ENCODE measurements around the gene MRPL53.
"Not testable (repeated sequence)": the region's sequence is repeated elsewhere in the genome, so short reads cannot be mapped to it uniquely, and the experiment has no call there.

MRPL53 gene

GRCh38 chr2:74502147-74502719, 29.8 kb upstream of the MRPL53 start:
- no peak for DNase-seq

DNA sequence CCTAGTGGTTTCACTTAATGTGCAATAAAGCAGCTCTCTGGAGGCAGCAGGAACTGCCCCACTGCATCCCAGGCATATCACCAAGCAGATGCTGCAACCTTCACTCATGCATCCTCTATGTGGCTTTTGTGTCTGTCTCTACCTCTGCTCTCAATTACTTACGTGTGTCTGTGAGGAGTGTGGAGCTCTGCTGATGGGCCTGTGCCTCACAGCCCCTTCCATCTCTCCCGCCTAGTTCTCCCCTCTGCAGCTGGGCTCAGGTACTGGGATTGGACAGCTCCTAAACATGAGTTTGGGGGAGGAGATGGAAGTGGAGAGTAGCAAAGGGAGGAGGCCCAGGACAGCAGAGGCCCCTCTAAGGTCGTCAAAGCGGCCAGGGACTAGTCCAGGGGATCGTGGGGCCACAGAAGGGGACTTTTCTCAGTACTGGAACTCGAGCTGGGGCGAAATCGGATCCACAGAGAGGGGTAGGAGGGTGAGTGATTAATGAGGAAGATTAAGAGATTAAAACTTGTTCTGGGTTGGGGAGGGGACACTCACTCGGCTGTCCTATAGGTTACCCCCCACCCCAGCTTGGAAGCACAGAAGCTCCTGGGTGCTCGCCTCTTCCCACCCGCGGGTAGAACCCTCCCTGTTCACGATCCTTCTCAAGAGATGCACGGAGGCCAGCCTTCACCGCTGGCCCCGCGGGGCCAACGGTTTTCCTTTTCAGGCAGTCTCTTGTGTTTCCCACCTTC, 29.0 kb upstream of the MRPL53 start:
- peak in 1 of 2 experiments; percentile 49 for DNase-seq

GRCh38 chr2:74500578-74500946, 28.1 kb upstream of the MRPL53 start:
- DNase-seq = no peak

DNA sequence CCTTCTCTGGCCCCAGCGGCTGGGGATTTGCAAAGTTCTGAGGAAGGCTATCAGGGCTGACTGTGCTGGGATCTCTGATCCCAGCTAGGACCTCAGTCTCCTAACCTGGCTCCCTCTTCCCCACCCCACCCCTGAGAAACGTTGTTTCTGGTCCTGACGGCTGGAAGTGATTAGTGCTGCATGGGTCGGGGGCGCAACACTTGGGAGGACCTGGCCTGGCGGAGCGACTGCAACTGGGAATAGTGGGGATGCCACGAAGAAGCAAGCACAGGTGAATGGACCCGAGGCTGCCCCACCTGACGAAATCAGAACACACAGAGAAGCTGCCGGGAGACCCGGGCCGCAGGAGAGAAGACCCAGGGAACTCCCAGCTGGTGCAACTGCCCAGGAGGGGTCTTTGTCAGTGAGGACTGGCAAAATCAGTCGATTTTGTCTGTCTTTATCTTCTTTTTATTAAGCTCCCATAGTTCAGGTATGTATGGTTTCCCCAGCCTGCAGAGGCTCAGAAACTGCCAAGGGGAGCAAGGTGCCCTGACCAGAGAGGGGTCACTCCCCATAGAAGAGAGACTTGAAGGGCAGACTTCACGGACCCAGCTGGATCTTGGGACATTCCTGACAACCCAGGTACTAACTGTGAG, 27.6 kb upstream of the MRPL53 start:
- DNase-seq = no peak

DNA sequence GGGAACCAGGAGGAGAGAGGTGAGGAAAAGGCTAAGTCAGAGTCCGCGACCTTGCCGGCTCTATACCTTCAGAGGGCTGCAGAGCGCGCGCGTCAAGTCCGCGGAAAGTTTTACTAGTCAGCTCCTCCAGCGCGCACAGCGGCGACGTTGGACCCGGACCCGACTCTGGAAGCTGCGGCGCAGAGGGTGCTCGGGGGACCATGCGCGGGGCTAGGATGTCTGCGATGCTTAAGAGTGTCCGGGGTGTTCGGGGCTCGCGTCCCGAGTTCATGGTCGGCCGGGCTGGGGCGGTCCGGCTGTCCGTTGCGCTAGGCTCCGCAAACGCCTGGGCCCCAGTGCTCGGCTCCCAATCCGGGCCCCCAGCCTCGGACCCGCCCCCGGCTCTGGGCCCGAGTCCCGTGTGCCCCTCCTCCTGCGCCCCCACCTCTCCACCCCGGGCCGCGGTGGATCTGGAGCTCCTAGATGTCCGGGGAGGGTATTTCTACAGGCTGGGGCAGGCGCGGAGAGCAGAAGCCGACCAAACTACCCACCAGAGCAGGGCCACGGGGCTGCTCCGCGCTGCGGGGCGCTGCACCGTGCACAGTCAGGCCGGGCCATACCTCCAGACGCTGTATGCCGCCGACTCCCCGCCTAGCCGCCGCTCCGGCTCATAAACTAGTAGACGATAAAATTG, 26.9 kb upstream of the MRPL53 start, which contains the start of gene LBX2:
TSS of gene LBX2 (minus strand) at position 337 of the 673 bp plus-strand sequence. CDS start at position 271, 66 bp downstream.
- DNase-seq = no peak

DNA sequence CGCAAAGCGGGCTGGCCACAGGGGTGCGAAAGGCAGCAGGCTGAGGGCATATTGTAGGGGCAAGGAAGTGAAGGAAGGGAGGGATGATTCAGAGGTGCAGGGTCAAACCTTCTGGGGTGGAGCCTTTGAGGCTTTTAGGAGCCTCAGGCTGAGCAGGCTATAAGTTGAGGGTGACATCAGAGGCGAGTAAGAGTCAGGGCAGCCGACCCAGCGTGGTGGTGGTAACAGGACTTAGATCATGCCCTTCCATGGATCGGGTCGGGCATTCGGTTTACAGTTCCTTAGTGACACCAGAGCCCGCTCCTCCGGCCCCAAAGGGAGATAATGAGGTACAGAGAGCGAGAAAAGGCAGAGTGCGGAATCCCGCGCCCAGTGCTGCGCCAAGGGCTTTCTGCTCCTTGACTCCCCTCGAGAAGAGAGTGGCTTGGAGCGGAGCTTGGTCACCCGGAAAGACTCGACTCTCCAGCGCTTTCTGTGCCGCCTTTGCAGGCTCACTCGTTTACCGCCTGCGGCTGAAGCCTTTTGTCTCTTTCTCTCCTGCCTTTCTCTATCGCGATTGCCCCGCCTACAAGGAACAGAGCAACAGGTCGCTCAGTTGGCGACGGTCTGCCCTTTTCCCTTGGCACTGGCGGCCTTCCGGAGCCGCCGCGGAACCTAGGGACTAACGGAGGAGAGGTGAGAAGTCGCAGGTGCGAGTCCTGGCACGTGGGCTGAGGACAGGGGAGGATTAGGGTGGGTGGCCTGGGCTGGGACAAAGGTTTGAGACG, 26.2 kb upstream of the MRPL53 start:
- peak in 1 of 2 experiments; percentile 12 for DNase-seq

GRCh38 chr2:74497777-74498499, 25.5 kb upstream of the MRPL53 start:
- no peak for DNase-seq

- DNase-seq = no peak
Measured at GRCh38 chr2:74496997-74497776, 24.7 kb upstream of the MRPL53 start.

DNA sequence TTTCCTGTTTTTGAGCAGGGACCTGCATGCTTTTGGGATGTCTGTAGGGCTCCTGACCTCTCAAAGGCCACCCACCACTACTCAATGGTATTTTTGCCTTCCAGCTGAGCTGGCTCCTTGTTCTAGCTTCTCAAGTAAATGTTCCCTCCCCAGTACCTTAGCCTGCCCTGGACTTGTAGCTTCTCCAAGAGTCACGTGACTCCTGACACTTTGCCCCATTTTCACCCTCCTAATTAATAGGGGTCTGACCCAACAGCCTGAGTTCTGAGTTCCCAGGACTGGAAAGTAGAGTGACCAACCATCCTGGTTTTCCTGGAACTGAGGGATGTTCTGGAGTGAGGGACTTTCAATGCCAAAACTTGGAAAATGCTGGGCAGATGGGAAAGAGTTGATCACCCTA, 23.0 kb upstream of the MRPL53 start:
- no peak for DNase-seq

DNA sequence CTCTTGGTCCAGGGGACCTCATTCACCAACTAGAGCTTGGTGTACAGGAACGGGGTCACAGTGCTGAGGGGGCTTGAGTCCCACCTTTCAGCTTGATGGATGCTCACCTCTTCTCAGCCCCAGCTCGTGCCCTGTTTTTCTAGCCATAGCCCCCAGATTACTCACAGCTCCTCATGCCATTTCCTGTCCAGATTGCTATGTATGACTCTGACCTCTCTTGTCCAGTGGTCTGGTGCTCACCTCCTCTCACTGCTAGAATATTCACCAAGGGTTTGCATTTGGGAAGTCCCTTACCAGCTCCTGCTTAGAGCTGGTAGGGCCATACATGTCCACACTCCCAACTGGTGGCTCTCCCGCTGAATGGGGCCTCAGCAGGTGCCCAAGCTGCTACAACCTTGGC, 21.1 kb upstream of the MRPL53 start:
- DNase-seq = no peak

DNA sequence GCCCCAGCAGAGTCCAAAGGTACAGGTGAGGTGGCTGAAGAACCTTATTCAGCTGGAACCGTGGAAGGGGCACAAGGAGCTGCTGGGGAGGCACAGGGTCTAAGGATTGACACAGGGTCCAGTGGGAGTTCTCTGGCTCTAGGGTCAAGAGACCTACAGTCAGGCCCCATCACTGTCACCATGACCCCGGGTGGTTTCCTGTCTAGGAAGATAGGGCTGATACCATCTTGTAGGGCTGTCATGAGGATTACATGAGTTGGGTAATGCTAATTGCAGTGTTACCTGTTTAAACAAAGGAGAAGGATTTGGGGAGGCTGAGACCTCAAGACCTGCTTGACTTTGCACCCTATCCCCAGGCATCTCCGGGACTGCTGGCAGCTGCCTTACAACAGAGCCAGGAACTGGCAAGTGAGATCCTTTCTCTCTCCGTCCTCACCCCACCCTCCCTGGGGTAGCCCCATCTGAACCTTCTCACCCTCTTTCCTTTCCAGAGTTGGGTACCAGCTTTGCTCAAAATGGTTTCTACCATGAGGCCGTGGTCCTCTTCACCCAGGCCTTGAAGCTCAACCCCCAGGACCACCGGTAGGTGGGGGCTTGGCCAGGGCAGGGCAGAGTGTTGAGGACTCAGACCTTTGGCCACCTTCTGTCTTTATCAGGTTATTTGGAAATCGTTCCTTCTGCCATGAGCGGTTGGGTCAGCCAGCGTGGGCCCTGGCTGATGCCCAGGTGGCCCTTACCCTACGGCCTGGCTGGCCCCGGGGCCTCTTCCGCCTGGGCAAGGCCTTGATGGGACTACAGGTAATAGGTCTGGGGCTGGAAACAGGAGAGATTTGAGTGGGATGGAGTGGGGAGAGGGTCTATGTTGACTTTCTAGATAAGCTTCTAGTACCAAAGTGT, 19.4 kb upstream of the MRPL53 start:
- no peak for DNase-seq

GRCh38 chr2:74489906-74490305, 17.4 kb upstream of the MRPL53 start:
- no peak for DNase-seq

DNA sequence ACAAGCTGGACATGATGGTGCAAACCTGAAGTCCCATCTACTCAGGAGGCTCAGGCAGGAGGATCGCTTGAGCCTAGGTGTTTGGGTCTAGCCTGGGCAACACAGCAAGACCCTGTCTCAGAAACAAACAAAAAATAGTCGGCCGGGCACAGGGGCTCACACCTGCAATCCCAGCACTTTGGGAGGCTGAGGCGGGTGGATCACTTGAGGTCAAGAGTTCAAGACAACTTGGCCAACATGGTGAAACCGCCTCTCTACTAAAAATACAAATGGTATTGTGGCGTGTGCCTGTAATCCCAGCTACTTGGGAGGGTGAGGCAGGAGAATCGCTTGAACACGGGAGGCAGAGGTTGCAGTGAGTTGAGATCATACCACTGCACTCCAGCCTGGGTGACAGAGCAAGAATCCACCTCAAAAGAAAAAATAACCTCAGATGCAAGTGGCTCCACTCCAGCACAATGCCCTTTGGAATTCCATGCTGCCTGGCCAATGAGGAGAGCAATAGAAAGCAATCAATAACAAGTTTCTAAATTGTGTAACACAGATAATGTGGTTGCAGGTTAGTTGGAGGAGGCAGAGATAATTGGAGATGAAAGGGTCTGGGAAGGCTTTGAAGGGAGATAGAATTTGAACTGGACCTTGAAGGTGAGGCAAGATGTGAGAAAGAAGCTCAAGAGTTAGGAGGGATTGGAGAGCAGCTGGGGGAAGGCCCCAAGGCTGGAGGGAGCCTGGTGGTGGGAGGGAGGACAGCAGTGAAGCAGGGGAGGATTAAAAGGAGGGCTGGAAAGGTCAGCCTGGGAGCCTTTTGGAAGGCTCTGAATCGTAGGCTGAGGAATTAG, 16.4 kb upstream of the MRPL53 start:
- no peak for DNase-seq

GRCh38 chr2:74486141-74486540, 13.7 kb upstream of the MRPL53 start:
- DNase-seq = no peak

DNA sequence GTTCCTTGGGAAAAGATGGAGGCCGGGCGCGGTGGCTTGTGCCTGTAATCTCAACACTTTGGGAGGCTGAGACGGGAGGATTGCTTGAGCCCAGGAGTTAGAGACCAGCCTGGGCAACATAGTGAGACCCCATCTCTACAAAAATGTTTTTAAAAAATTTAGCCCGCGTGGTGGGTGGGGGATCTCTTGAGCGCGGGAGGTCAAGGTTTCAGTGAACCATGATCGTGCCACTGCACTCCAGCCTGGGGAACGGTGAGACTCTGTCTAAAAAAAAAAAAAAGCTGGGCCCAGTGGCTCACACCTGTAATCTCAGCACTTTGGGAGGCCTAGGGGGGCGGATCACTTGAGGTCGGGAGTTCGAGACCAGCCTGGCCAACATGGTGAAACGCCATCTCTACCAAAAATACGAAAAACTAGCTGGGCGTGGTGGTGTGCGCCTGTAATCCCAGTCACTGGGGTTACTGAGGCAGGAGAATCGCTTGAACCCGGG, 11.2 kb upstream of the MRPL53 start:
- DNase-seq = not testable (repeated sequence)

DNA sequence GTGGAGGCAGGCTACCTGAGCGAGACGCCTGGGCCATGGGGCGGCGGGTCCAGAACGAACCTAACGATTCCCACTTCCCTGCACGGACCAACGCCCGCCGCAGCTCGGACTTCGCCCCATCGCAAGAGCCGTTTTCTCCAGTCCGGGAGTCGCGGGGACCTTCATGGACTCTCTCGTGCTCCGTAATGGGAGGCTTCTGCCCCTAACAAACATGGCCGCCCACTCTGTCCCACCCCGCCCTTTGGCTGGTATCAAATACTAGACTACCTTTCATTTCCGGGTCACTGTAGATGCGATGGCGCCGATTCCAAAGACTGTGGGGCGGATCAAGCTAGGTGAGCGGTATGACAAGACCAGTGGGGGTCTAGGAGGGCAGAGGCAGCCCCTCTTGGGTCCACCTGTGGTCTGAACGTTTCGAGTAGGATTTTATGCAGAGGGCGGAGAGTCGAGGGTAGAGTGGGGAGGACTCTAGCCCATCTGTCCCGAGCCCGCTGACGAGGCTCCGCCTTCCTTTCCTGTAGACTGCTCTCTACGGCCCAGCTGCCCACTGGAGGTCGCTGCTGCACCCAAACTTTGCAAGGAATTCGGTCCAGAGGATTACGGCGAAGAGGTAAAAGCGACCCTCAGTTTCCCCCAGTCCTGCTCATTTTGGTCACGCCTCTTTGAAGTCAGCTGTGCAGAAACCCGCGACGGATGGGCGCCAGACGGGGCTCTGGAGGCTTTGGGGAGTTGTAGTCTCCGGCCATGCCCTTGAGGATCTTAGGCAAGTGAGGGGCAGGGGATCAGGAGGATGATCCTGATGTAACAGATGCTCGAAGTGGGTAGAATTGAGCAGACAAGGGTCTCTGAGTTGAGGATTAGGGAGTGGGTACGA, 10.6 kb upstream of the MRPL53 start, which contains the start of the genes CCDC142 and TTC31:
TSS of gene CCDC142 (minus strand) at position 198 of the 874 bp plus-strand sequence. CDS start at position 37, 161 bp downstream.
TSS of gene TTC31 (plus strand) at position 281 of the 874 bp plus-strand sequence. CDS start at position 296, 15 bp downstream.
- DNase-seq = peak; percentile 93 to 94

- DNase-seq = peak; percentile 64 to 75
Measured at GRCh38 chr2:74481961-74482800, 9.7 kb upstream of the MRPL53 start.

Data from NCI-H524 (cell line).